ENCODE data around the gene KIFC3.
"Not testable (repeated sequence)": the region's sequence is repeated elsewhere in the genome, so short reads cannot be mapped to it uniquely, and the experiment has no call there.

Gene KIFC3, protein sequence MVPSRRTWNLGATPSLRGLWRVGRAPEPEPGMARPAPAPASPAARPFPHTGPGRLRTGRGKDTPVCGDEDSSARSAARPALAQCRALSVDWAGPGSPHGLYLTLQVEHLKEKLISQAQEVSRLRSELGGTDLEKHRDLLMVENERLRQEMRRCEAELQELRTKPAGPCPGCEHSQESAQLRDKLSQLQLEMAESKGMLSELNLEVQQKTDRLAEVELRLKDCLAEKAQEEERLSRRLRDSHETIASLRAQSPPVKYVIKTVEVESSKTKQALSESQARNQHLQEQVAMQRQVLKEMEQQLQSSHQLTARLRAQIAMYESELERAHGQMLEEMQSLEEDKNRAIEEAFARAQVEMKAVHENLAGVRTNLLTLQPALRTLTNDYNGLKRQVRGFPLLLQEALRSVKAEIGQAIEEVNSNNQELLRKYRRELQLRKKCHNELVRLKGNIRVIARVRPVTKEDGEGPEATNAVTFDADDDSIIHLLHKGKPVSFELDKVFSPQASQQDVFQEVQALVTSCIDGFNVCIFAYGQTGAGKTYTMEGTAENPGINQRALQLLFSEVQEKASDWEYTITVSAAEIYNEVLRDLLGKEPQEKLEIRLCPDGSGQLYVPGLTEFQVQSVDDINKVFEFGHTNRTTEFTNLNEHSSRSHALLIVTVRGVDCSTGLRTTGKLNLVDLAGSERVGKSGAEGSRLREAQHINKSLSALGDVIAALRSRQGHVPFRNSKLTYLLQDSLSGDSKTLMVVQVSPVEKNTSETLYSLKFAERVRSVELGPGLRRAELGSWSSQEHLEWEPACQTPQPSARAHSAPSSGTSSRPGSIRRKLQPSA

DNA sequence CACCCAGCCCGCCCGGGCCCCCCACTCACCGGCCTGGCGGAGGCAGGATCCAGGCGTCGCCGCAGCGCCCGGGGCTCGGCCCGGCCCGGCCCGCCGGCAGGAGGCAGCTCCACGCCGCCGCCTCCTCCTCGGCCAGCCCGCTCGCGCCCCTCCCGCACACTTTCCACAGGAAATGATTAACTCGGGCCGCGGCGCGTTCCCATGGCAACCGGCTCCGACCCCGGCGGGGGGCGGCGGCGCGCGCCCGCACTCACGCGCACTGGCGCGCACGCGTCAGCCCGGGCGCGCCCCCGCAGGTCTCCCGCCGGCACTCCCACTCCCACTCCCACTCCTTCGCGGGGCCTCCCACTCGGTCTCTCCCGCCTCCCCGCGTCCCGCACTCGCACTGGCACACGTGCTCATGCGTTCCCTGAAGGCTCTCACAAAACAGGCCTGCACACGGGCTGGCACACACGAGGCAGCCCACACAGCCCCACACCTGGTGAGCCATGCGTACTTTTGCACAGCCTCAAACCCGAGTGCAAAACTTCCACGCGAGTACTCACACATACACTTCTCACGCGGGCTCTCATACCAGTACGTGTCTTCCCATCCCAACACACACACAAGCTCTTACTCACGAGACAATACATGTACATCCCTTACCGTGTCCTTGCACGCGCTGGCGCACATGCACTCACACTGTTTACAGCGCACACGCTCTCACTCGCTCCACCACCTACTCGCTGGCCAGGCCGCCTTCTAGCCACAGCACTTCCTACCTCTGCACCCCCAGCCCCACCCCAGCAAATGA is at the start of gene KIFC3:
TSS of gene KIFC3 (minus strand) at position 151 of the 793 bp plus-strand sequence. CDS start 4,248 bp downstream, outside the sequence.
- DNase-seq = peak; percentile 68 to 77

GRCh38 chr16:57848181-57848580 is 45.9 kb upstream of the KIFC3 start:
- DNase-seq = no peak

DNA sequence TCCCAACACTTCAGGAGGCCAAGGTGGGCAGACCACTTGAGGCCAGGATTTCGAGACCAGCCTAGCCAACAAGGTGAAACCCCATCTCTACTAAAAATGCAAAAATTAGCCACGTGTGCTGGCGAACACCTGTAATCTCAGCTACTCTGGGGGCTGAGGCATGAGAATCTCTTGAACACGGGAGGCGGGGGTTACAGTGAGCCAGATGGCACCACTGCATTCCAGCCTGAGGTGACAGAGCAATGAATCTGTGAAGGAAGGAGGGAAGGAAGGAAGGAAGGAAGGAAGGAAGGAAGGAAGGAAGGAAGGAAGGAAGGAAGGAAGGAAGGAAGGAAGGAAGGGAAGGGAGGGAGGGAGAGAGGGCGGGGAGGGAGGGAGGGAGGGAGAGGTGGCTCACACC is 44.6 kb upstream of the KIFC3 start:
- DNase-seq = not testable (repeated sequence)

DNA sequence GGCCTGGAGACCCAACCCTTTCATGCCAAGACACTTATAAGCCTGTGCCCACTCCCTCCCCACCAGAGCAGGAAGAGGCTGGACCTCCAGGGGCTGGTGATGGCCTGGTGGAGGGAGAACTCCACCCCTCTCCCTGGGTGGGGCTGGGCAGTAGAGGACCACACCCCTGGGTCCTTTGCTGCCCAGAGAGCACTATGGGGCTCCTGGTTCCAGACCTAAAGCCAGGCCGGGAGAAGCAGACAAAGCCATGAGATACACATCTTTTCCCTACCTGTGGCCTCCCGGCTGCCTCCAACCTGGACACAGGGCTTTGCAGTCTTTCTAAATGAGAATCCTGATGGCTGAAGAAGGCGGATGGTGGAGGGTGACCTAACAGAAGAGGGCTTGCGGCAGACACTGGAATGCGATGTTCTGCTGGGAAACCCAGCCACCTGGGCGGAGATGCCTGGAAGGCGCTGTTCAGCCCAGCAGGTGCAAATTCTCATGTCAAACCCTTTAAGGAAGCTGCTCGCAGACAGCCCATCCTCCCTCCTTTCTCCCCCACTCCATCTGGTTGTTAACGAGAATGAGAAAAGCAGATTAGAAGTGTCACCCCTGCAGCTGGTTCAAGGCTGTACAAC is 43.9 kb upstream of the KIFC3 start:
- DNase-seq = no peak

GRCh38 chr16:57845115-57845514 is 42.8 kb upstream of the KIFC3 start:
- DNase-seq = no peak

- DNase-seq = no peak
Measured at GRCh38 chr16:57844416-57845030, 42.2 kb upstream of the KIFC3 start.

GRCh38 chr16:57843400-57843799 is 41.1 kb upstream of the KIFC3 start:
- DNase-seq = no peak

DNA sequence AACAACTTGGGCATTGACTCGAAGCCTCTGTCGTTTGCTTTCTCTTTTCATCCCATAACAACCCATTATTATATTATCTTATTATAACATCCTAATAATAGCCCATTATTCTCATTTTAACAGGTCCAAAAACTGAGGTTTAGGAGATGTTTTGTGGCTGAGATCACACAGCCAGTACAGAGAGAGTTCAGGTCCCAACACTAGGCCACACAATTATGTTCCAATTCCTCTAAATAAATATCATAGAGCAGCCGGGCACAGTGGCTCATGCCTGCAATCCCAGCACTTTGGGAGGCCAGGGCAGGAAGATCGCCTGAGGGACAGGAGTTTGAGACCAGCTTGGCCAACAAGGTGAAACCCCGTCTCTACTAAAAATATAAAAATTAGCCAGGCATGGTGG is 40.3 kb upstream of the KIFC3 start:
- DNase-seq = no peak

- DNase-seq = no peak
Measured at GRCh38 chr16:57840833-57841232, 38.5 kb upstream of the KIFC3 start.

DNA sequence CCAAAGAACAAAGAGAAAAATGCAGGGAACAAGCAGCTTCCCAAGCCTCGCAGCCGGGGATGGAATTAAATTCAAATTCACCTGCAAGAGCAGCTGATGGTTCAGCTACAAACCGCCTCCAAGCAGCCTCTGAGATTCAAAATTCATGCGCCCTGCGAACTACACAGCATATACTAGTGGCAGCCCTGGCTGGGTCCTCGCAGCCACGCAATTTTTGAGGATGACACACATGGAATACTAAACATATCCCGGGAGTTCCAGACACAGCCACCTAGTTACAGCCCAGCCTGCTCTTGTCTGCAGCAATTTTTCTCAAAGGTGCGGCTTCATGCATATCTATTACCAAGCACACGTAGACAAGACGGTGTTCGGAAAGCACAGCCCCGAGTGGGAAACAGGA is 35.9 kb upstream of the KIFC3 start:
- no peak for DNase-seq

DNA sequence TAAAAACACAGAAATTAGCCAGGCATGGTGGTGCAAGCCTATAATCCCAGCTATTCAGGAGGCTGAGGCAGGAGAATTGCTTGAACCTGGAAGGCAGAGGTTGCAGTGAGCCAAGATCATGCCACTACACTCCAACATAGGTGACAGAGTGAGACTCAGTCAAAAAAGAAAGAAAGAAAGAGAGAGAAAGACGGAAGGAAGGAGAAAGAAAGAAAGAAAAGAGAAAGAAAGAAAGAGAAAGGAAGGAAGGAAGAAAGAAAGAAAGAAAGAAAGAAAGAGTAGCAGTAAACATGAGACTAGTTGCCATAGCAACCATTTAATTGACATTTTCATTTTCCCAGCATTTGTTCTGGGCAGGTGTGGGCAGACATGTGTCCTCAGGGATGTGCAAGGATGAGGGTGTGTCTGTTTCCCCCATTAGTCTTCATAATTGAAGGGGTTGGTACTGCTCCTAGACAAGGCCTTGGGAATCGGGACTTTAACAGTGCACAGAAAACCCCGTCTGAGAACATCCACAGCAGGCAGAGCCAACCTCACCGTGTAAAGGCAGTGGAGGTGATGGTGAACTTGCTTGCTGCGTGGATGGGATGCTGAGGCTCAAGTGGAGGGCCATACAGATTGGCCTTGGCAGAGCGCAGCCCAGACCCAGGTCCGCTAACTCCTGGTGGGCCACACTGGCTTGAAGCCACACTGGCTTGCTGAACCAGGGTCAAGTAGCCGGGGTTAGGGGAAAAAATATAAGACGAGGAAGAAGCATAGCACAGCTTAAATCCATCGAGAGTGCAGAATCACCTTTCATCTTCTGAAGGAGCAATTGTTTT is 35.2 kb upstream of the KIFC3 start:
- no peak for DNase-seq

DNA sequence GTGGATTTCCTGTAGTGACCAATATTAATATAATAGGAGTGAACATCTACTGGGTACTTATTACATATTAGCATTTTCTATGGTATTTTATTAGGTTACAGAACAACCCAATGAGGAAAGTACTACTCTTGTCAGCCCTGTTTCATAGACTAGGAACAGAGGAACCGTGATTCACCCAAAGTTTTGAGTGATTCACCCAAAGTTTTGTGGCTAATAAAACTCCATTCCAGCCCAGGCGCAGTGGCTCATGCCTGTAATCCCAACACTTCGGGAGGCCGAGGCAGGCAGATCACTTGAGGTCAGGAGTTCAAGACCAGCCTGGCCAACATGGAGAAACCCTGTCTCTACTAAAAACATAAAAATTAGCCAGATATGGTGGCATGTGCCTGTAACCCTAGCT is 33.1 kb upstream of the KIFC3 start:
- not testable (repeated sequence) for DNase-seq

DNA sequence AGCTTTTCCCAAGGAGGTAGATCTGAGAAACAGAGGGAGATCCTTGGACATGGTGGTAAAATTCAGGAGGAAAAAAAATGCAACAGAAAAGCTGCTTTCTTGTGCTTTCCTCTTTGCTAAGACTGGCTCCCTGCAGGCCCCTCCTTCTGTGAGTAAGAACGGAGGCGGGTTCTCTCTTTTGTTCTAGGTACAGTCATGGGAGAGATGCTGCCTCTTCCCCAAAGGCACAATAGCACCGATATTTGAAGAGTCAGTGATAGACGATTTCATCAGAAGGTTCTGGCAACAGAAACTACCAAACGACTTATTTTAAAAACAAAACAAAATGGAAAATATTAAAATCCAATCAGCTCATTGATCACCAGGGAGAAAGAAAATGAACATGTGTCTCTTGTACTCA is 32.6 kb upstream of the KIFC3 start:
- DNase-seq = no peak

DNA sequence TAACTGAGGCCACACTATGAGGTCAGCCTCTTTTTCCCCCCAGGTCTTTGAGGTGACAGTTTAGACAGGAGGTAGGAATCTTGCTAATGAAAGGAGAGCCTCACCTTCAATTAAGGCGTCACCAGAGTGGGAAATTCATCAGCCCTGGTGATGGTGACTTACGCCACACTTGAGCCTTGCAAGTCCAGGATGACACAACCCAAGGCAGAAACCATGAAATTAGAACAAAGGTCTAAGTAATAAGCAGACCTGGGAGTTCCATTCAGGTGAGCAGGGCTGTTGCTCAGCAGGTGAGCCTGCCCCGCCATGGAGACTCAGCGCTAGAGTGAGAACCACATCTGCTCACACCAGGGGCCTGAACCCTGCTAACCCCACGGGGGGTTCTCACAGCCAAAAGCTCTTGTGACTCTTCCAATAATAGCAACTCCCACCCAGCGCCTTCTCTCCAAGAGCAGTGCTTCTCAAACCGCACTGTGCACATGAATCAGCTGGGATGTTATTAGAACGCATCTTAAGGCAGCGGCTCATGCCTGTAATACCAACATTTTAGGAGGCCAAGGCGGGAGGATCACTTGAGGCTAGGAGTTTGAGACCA is 28.7 kb upstream of the KIFC3 start:
- no peak for DNase-seq

DNA sequence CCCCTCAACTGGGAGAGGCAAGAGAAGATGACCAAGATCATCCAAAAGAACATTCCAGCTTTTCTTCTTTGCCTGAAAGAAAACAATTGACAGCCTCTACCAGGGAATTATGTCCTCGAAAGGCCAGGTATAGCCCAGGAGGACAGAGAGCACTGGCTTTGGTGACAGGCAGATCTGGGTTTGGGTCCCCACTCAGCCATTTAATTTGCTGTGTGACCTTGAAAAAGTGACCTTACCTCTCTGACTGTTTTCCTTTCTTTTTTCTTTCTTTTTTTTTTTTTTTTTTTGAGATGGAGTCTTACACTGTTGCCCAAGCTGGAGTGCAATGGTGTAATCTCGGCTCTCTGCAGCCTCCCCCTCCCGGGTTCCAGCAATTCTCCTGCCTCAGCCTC is 27.7 kb upstream of the KIFC3 start:
- no peak for DNase-seq

- DNase-seq = no peak
Measured at GRCh38 chr16:57828272-57829161, 26.2 kb upstream of the KIFC3 start.

GRCh38 chr16:57826706-57827625 is 24.7 kb upstream of the KIFC3 start:
- DNase-seq = no peak

GRCh38 chr16:57826052-57826451 is 23.8 kb upstream of the KIFC3 start:
- DNase-seq = no peak

Measured in activated T-cell treated with anti-CD3 and anti-CD28 coated beads, Interleukin-2, amount 50 U/mL, for 48 hours (primary cell).